SK-N-SH treated with all-trans-retinoic acid at 6 μM for 48 hours (cell line): ENCODE data around the gene MALRD1.

Experiments used
- ATAC-seq: fragments of 200-7000 bp; cut with Tn5 transposase; 3 replicates; pipeline ENCODE4 v1.9.1; 2020; ENCODE audit warnings: mild to moderate bottlenecking, moderate library complexity
- ARNTL ChIP-seq: fragments of 450-650 bp; formaldehyde crosslinking; IDR thresholded peaks from 2 replicates; pipeline ENCODE4 v1.5.0; 2020; ENCODE audit warnings: low read depth, mild to moderate bottlenecking, moderate library complexity, borderline replicate concordance
- BACH2 ChIP-seq: fragments of 250-450 bp; sonication (Bioruptor Pico); IDR thresholded peaks from 2 replicates; pipeline ENCODE4 v1.9.0; 2021; ENCODE audit warnings: mild to moderate bottlenecking, borderline replicate concordance
- CSDC2 ChIP-seq: fragments of 250-450 bp; sonication (Bioruptor Pico); IDR thresholded peaks from 2 replicates; pipeline ENCODE4 v1.5.0; 2020; ENCODE audit warnings: mild to moderate bottlenecking, moderate library complexity
- CSRNP3 ChIP-seq: fragments of 250-450 bp; sonication (Bioruptor Pico); IDR thresholded peaks from 2 replicates; pipeline ENCODE4 v1.5.1; 2021; ENCODE audit warnings: mild to moderate bottlenecking, moderate library complexity
- ESRRG ChIP-seq: fragments of 250-450 bp; sonication (Bioruptor Pico); IDR thresholded peaks from 2 replicates; pipeline ENCODE4 v1.6.1; 2021; ENCODE audit warnings: mild to moderate bottlenecking
- GLIS3 ChIP-seq: fragments of 250-450 bp; sonication (Bioruptor Pico); IDR thresholded peaks from 2 replicates; pipeline ENCODE4 v1.5.0; 2020; ENCODE audit warnings: mild to moderate bottlenecking, moderate library complexity
- ISL1 ChIP-seq: fragments of 250-450 bp; sonication (Bioruptor Pico); IDR thresholded peaks from 2 replicates; pipeline ENCODE4 v2.1.2; 2022; ENCODE audit warnings: mild to moderate bottlenecking, moderate library complexity
- OSR1 ChIP-seq: fragments of 250-450 bp; sonication (Bioruptor Pico); IDR thresholded peaks from 2 replicates; pipeline ENCODE4 v1.8.0; 2022; ENCODE audit warnings: moderate library complexity, mild to moderate bottlenecking, inconsistent platforms
- POU6F1 ChIP-seq: fragments of 250-450 bp; sonication (Bioruptor Pico); IDR thresholded peaks from 2 replicates; pipeline ENCODE4 v1.8.0; 2021; ENCODE audit warnings: low read depth, mild to moderate bottlenecking, moderate library complexity, borderline replicate concordance
- PPARA ChIP-seq: fragments of 250-450 bp; sonication (Bioruptor Pico); IDR thresholded peaks from 2 replicates; pipeline ENCODE4 v1.5.0; 2020; ENCODE audit warnings: mild to moderate bottlenecking, borderline replicate concordance
- RARB ChIP-seq: fragments of 250-450 bp; sonication (Bioruptor Pico); IDR thresholded peaks from 2 replicates; pipeline ENCODE4 v1.8.0; 2021; ENCODE audit warnings: mild to moderate bottlenecking, moderate library complexity
- TCF4 ChIP-seq: fragments of 250-450 bp; sonication (Bioruptor Pico); IDR thresholded peaks from 2 replicates; pipeline ENCODE4 v1.8.0; 2021; ENCODE audit warnings: mild to moderate bottlenecking, moderate library complexity, borderline replicate concordance
- TOX ChIP-seq: fragments of 250-450 bp; sonication (Bioruptor Pico); IDR thresholded peaks from 2 replicates; pipeline ENCODE4 v1.8.0; 2021; ENCODE audit warnings: mild to moderate bottlenecking, moderate library complexity, borderline replicate concordance
- ZC3H10 ChIP-seq: fragments of 250-450 bp; sonication (Bioruptor Pico); IDR thresholded peaks from 2 replicates; pipeline ENCODE4 v1.5.1; 2021; ENCODE audit warnings: mild to moderate bottlenecking, moderate library complexity
- ZFP3 ChIP-seq: fragments of 250-450 bp; sonication (Bioruptor Pico); IDR thresholded peaks from 2 replicates; pipeline ENCODE4 v1.5.0; 2020; ENCODE audit warnings: mild to moderate bottlenecking, moderate library complexity
- ZFP30 ChIP-seq: fragments of 450-650 bp; formaldehyde crosslinking; IDR thresholded peaks from 2 replicates; pipeline ENCODE4 v1.5.0; 2022; ENCODE audit warnings: mild to moderate bottlenecking, moderate library complexity
- ZNF565 ChIP-seq: fragments of 450-650 bp; formaldehyde crosslinking; conservative IDR thresholded peaks from 2 replicates; pipeline ENCODE4 v1.5.0; 2020; ENCODE audit warnings: low read depth, mild to moderate bottlenecking, moderate library complexity
- ZNF70 ChIP-seq: fragments of 450-650 bp; formaldehyde crosslinking; IDR thresholded peaks from 2 replicates; pipeline ENCODE4 v1.5.0; 2020; ENCODE audit warnings: mild to moderate bottlenecking, moderate library complexity
- ZNF8 ChIP-seq: fragments of 450-650 bp; formaldehyde crosslinking; IDR thresholded peaks from 2 replicates; pipeline ENCODE4 v1.5.0; 2020; ENCODE audit warnings: mild to moderate bottlenecking, moderate library complexity
- TF ChIP-seq, protein P1 (sequence below): fragments of 250-450 bp; sonication (Bioruptor Pico); IDR thresholded peaks from 2 replicates; pipeline ENCODE4 v1.5.0; 2020; ENCODE audit warnings: mild to moderate bottlenecking, moderate library complexity
- TF ChIP-seq, protein P2 (sequence below): fragments of 250-450 bp; sonication (Bioruptor Pico); IDR thresholded peaks from 2 replicates; pipeline ENCODE4 v1.5.1; 2020; ENCODE audit warnings: low read depth, mild to moderate bottlenecking, moderate library complexity

Gene MALRD1

GRCh38 chr10:19021162-19021561 lies 27.4 kb upstream of the MALRD1 start:
- TF ChIP-seq PPARA (CRISPR knock-in tag), result no peak
- TF ChIP-seq ZNF8 (CRISPR knock-in tag), result no peak
- TF ChIP-seq, protein P1, sequence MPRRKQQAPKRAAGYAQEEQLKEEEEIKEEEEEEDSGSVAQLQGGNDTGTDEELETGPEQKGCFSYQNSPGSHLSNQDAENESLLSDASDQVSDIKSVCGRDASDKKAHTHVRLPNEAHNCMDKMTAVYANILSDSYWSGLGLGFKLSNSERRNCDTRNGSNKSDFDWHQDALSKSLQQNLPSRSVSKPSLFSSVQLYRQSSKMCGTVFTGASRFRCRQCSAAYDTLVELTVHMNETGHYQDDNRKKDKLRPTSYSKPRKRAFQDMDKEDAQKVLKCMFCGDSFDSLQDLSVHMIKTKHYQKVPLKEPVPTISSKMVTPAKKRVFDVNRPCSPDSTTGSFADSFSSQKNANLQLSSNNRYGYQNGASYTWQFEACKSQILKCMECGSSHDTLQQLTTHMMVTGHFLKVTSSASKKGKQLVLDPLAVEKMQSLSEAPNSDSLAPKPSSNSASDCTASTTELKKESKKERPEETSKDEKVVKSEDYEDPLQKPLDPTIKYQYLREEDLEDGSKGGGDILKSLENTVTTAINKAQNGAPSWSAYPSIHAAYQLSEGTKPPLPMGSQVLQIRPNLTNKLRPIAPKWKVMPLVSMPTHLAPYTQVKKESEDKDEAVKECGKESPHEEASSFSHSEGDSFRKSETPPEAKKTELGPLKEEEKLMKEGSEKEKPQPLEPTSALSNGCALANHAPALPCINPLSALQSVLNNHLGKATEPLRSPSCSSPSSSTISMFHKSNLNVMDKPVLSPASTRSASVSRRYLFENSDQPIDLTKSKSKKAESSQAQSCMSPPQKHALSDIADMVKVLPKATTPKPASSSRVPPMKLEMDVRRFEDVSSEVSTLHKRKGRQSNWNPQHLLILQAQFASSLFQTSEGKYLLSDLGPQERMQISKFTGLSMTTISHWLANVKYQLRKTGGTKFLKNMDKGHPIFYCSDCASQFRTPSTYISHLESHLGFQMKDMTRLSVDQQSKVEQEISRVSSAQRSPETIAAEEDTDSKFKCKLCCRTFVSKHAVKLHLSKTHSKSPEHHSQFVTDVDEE, result no peak
- TF ChIP-seq CSDC2 (CRISPR knock-in tag), result no peak
- TF ChIP-seq GLIS3 (CRISPR knock-in tag), result no peak
- no peak for TF ChIP-seq OSR1 (CRISPR knock-in tag)
- no peak for TF ChIP-seq TCF4 (CRISPR knock-in tag)
- no peak for TF ChIP-seq ZNF565 (CRISPR knock-in tag)
- TF ChIP-seq BACH2 (CRISPR knock-in tag), result no peak
- TF ChIP-seq ARNTL (CRISPR knock-in tag), result no peak
- TF ChIP-seq POU6F1 (CRISPR knock-in tag), result no peak
- TF ChIP-seq, all 23 proteins: peak for 0
- ATAC-seq, result no peak

DNA sequence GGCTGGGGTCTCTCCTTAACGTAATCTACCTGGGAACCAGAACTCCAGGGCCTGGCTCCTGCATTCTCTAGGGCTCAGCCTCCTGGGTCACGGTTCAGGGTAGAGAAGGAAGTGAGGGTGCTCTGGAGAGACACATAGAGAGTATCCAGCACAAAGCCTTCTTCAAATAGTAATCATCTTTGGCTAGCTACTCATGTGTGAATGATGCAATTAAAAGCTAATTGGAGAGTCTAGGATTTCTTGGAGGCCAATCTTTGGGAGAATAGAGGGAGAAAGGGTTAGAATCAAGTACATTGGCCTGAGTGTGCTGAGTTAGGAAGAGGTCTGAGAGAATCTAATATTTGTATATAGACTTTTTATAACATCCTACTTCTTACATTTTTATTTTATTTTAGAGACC lies 24.0 kb upstream of the MALRD1 start:
- ATAC-seq, result no peak
- no peak for TF ChIP-seq CSDC2 (CRISPR knock-in tag)
- no peak for TF ChIP-seq ZC3H10 (CRISPR knock-in tag)
- TF ChIP-seq OSR1 (CRISPR knock-in tag), result no peak
- TF ChIP-seq GLIS3 (CRISPR knock-in tag), result no peak
- no peak for TF ChIP-seq ARNTL (CRISPR knock-in tag)
- no peak for TF ChIP-seq ZNF70
- TF ChIP-seq RARB (CRISPR knock-in tag), result no peak
- TF ChIP-seq, protein P2, sequence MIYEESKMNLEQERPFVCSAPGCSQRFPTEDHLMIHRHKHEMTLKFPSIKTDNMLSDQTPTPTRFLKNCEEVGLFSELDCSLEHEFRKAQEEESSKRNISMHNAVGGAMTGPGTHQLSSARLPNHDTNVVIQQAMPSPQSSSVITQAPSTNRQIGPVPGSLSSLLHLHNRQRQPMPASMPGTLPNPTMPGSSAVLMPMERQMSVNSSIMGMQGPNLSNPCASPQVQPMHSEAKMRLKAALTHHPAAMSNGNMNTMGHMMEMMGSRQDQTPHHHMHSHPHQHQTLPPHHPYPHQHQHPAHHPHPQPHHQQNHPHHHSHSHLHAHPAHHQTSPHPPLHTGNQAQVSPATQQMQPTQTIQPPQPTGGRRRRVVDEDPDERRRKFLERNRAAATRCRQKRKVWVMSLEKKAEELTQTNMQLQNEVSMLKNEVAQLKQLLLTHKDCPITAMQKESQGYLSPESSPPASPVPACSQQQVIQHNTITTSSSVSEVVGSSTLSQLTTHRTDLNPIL (CRISPR knock-in tag), result no peak
- TF ChIP-seq TOX (CRISPR knock-in tag), result no peak
- TF ChIP-seq ZFP3 (CRISPR knock-in tag), result no peak
- TF ChIP-seq ISL1 (CRISPR knock-in tag), result no peak
- TF ChIP-seq, protein P1, result no peak
- TF ChIP-seq ZNF565 (CRISPR knock-in tag), result no peak
- TF ChIP-seq BACH2 (CRISPR knock-in tag), result no peak
- TF ChIP-seq TCF4 (CRISPR knock-in tag), result no peak
- no peak for TF ChIP-seq CSRNP3 (CRISPR knock-in tag)
- no peak for TF ChIP-seq ESRRG (CRISPR knock-in tag)
- TF ChIP-seq ZFP30 (CRISPR knock-in tag), result no peak
